Motor neuron (in vitro differentiated cells): ENCODE data around the gene GABRB2. TPM values are rescaled to one million over a fixed set of nuclear protein-coding genes. Genes with fewer than 3 reads are reported as not detected.
"Not testable (repeated sequence)": the region's sequence is repeated elsewhere in the genome, so short reads cannot be mapped to it uniquely, and the experiment has no call there.

ENCODE experiments used
- ATAC-seq, 8 experiments: fragments of 200-7000 bp; cut with Tn5 transposase; replicated peaks in 6 of 8; 2 replicates each; pipeline ENCODE4 v1.8.0; 2021; ENCODE audit warnings: mild to moderate bottlenecking in 8 of 8, moderate library complexity in 8 of 8
- H3K27ac ChIP-seq, 2 donors: fragments of 250-450 bp; sonication (Bioruptor Pico); 2 replicates each; pipeline ENCODE4 v1.9.0; 2021; ENCODE audit warnings: antibody characterized with exemption in 2 of 2, mild to moderate bottlenecking in 2 of 2, moderate library complexity in 1 of 2
- H3K4me1 ChIP-seq, 2 donors: fragments of 250-450 bp; sonication (Bioruptor Pico); replicated peaks in 1 of 2; 2 replicates each; pipeline ENCODE4 v1.6.1; 2021; ENCODE audit warnings: antibody characterized with exemption in 2 of 2, mild to moderate bottlenecking in 2 of 2, moderate library complexity in 1 of 2
- H3K4me3 ChIP-seq, 5 donors: fragments of 250-450 bp; sonication (Bioruptor Pico); 2 replicates each; pipeline ENCODE4 v1.9.0; 2021; ENCODE audit warnings: antibody characterized with exemption in 5 of 5, mild to moderate bottlenecking in 5 of 5, moderate library complexity in 4 of 5
- WGBS, 10 experiments: fragments of 450-650 bp; shearing (Covaris generic); methylation state at CpG; one replicate each; pipeline ENCODE4 v1.0.0; 2022; 5-methylcytosine and 5-hydroxymethylcytosine counted together
- in situ Hi-C, 9 experiments: fragments of 400-800 bp; cut with MboI; loops; one replicate each; pipeline ENCODE4 v1.15.0; 2021; ENCODE audit warnings: low sequenced_read_pairs in 9 of 9, low pct_unique_long_range_greater_than_20kb in 2 of 9; ENCODE audit not compliant: unreplicated experiment in 9 of 9
- total RNA-seq, 8 experiments: library from RNA; unstranded; fragments of 300-600 nt; gene quantifications; 2 replicates each; pipeline versions ENCODE4 v1.2.3 to v1.2.4, GENCODE V29; 2022

GABRB2 gene
- total RNA-seq, 8 experiments from 2014 or later = 0.97 to 17.4 (median 7.8) TPM

DNA sequence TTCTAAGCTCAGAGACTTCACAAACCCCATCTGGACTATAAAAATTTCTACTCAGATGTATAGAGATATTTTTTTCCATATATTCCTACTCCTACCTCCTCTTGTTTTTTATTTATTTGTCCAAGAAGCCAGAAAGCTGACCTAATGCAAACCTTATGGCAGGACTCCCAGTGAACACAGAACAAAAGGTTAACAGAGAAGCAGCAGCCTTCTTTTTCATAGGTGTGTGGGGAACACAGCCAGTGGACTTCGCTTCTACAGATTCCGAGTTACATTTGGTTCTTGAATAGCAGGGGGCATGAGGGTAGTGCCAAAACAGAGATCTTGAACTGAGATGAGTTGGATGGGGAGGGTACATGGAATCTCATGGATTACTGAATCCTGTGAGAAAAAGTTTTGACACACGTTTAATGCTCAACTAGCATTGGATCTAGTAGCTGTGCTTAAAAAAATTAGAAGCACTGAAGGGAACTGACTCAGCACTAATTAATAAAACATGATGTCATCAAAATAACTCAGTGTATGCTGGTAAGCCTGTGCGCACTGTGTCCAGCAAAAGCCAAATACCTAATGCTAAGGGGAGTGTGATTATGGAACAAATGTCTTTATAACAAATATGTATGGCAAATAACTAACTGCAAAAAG is 240.1 kb downstream of the GABRB2 start:
- Histone ChIP-seq H3K4me3 (no peak overlapping the region), H3K4me1 (peaks cover 3 to 8% of the 10 kb centered on the region in 2 donors), H3K27ac (no peak overlapping the region)
- ATAC-seq = peak in 6 of 8 experiments; percentile 25 to 88 (median 63)
- in situ Hi-C loops = no loop called here
- WGBS, 10 experiments = 0 to 100% (median 39%) methylated on average over 1 to 4 of the region's 4 CpGs; no CpG with 5 or more reads in 1 of the 10 experiments

DNA sequence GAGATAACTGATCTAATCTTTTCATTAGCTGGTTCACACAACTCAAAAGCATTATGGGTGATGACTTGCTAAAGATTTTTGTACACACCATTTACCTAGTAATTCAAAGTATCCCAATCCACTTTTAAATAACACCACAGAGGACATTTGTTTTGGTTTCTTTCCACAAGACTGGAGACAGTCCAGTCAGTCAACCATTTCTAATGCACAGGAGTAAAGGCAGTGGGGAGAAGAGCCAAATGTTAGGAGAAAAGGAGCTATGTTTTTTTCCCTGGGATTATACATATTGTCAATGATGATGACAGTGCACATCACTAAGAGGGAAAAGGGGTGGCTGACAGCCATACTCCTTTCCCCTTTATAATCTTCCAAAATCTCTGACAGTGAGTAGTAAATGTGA is 240.9 kb downstream of the GABRB2 start:
- no peak for ATAC-seq
- H3K4me3 ChIP-seq = no peak overlapping the region
- in situ Hi-C loops = no loop called here
- no peak overlapping the region for H3K27ac ChIP-seq
- H3K4me1 ChIP-seq = peaks cover 3 to 8% of the 10 kb centered on the region in 2 donors

DNA sequence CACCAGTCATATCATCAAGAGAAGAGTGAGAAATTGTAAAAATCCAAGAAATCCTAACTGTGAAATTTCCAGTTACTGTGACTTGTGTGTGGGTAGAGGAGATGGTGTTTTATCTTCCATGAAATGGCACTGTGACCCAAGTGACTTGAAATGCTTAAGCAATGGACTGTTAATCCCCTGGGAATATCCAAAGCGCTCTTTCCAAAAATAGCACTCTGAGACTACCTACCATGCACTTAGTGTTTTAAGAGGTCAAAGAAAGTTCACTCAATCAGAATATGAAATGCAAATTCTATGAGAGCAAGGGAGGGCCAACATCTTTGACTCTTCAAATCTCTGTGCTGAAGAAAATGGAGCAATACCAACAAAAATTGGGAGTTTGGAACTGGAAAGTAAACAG is 244.0 kb downstream of the GABRB2 start:
- ATAC-seq = peak in 7 of 8 experiments; percentile 52 to 92 (median 80)
- Histone ChIP-seq H3K4me1 (peaks cover 3 to 8% of the 10 kb centered on the region in 2 donors), H3K4me3 (no peak overlapping the region), H3K27ac (no peak overlapping the region)
- in situ Hi-C loops = no loop called here
- 0 to 100% (median 0%) methylated on average over 1 of the region's 1 CpG; no CpG with 5 or more reads in 5 of the 10 experiments for WGBS, 10 experiments

DNA sequence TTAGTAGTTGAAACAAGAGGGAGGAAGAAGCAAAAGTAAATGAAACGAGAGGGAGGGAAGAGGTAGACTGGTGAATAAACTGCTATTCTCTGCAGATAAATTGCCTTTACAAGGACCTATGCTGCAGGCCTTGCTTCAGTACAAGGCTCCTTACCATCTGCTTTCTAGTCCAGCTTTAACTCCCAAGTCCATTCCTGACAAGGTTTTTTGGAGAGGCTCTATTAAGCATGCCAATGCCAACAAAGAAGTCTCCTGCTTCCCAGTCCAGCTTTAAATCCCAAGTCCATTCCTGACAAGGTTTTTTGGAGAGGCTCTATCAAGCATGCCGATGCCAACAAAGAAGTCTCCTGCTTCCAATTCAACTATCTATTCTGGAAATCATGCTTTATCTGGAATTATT is 244.9 kb downstream of the GABRB2 start:
- WGBS, 10 experiments = 13 to 88% (median 47%) methylated on average over 1 to 2 of the region's 2 CpGs; no CpG with 5 or more reads in 3 of the 10 experiments
- Histone ChIP-seq H3K27ac (no peak overlapping the region), H3K4me1 (peaks cover 3 to 8% of the 10 kb centered on the region in 2 donors), H3K4me3 (no peak overlapping the region)
- ATAC-seq = no peak
- in situ Hi-C loops = no loop called here

DNA sequence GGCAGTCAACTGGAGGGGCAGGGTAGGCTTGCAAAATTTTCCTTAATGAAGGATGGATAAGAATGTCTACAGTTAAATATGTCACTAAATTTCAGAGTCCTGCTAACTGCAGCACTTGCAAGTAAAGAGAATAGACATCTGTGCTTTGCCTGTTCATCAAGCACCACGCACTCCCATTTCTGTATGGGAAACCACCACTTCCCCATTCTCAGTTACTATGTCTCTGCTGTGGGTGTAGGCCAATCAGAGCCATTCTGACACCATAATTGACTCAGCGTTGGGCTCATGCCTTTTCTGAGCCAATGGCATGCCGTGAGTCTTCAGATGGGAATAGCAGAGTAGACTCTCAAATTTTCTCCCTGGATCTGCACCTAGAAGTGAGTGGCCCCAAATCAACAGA is 247.5 kb downstream of the GABRB2 start:
- H3K4me3 ChIP-seq = no peak overlapping the region
- 15 to 100% (median 92%) methylated on average over 1 to 2 of the region's 3 CpGs; no CpG with 5 or more reads in 4 of the 10 experiments for WGBS, 10 experiments
- ATAC-seq = no peak
- in situ Hi-C loops = no loop called here
- no peak overlapping the region for H3K27ac ChIP-seq
- H3K4me1 ChIP-seq = peaks cover 3 to 8% of the 10 kb centered on the region in 2 donors

DNA sequence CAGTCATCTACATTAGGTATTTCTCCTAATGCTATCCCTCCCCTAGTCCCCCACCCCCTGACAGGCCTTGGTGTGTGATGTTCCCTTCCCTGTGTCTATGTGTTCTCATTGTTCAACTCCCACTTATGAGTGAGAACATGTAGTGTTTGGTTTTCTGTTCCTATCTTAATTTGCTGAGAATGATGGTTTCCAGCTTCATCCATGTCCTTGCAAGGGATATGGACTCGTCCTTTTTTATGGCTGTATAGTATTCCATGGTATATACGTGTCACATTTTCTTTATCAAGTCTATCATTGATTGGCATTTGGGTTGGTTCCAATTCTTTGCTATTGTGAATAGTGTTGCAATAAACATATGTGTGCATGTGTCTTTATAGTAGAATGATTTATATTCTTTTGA is 249.1 kb downstream of the GABRB2 start:
- H3K27ac ChIP-seq, H3K4me1 ChIP-seq, ATAC-seq, H3K4me3 ChIP-seq, in situ Hi-C loops: not testable (repeated sequence)
- WGBS, 10 experiments = 60 to 100% (median 70%) methylated on average over 1 to 2 of the region's 2 CpGs; no CpG with 5 or more reads in 4 of the 10 experiments

DNA sequence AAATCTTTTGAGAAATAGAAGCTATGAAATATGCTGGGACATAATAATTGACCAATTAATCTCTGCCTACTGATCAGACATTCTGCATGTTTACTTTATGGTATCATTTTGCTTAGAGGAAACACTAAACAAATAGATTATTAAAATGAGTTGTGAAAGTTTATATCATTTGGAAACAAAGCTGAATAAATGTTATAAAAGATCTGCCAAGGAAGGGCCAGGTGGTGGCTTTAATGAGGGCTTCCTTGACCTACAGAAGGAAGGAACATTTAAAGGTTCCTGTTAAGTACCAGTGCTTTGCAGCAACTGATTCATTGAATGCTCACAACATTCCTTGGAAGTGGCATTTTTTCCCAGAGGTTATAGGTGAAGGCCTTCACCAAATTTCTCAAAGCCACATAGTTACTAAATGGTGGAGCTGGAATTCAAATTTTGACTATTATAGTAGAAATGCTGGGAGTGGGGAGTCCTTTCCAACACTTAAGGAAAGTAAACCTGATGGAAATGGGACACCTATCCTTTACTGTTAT is 250.7 kb downstream of the GABRB2 start:
- no peak overlapping the region for H3K4me3 ChIP-seq
- H3K27ac ChIP-seq = no peak overlapping the region
- H3K4me1 ChIP-seq = no peaks in the 10 kb centered on the region
- in situ Hi-C loops = no loop called here
- ATAC-seq = no peak

DNA sequence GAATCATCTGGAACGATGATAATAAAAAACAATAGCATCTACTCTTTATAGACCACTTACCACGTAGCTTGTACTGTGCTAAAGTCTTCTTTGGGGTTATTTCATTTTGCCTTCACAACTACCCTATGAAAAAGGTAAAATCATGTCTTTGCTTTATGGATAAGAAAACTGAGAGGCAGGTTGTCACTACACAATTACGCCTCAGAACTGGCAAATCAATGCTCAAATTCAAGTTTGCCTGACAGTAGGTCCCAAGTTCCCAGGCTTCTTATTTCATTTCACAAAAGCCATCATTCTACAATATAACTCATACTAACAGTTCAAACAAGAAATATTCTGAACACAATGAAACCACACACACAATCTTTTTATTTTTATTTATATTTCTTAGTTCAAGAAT is 258.5 kb downstream of the GABRB2 start:
- no peak for ATAC-seq
- WGBS, 10 experiments = 32 to 100% (median 83%) methylated on average over 1 to 3 of the region's 3 CpGs
- Histone ChIP-seq H3K4me1 (no peaks in the 10 kb centered on the region), H3K4me3 (no peak overlapping the region), H3K27ac (no peak overlapping the region)
- in situ Hi-C loops = no loop called here

DNA sequence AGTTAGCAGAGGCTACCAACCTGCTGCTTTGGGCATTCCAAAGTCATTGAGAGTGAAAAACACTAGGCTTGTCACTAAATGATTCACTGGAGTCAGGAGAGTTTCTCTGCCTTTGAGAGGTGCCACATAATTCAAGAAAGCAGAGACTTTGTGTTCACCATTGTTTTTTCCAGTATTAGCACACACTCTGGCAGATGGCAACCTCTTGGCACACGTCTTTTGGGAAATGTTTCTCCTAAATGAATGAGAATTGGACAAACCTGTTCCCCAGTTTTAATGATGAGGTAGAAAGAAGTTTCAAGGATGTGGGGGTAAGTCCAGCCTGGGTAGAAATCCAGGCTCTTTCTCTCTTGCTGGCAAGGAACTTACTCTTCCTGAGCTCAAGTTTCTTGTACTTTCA is 259.1 kb downstream of the GABRB2 start:
- H3K4me1 ChIP-seq = no peaks in the 10 kb centered on the region
- no peak for ATAC-seq
- WGBS, 10 experiments = 60 to 89% methylated on average over 1 of the region's 1 CpG; no CpG with 5 or more reads in 8 of the 10 experiments
- no peak overlapping the region for H3K27ac ChIP-seq
- in situ Hi-C loops = no loop called here
- H3K4me3 ChIP-seq = no peak overlapping the region

DNA sequence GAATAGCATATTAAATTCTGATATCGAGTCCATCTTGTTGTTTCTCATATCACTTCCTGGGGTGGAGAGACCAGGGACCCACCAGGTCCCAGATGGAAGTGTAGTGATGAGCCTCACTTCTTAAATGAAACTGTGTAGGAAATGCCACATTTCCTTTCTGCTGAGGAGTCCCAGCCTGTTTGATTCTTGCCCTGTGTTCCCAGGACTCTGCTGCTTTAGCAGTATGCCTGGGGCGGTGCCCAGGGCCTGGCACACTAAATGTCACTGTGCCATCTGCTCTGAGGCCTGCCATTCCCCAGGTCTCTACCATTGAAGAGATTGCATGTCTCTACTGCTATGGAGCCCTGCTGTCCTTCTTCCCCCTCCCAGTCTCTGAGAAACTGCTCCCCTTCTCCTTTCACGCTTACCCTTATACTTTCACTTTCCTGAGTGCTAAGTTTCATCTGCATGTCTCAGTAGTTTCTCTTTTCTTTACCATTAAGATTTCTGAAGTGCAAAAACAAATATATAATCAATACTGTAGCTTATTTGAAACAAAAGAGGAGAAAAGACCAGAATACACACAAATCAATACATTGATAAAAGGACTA is 260.4 kb downstream of the GABRB2 start:
- no peak overlapping the region for H3K27ac ChIP-seq
- WGBS, 10 experiments = 0 to 100% (median 84%) methylated on average over 1 to 3 of the region's 3 CpGs; no CpG with 5 or more reads in 2 of the 10 experiments
- ATAC-seq = no peak

DNA sequence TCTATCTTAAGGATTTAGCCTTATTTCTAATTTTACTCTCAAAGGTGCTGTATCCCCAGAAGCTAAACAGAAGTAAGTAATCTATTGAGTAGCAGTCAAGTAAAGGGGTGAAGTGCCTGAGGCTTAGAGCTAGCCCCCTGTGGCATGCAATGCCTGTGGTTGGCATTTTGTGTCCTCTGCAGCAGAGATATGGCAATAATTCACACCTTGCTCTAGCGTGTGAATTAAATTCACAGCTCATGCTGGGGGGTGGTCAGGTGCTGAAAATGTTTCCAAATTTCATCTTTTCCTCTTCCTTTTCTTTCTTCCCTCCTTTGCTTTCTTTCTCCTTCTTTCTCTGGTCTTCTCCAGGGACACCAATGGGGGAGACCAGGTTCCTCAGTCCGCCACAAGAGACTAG is 262.1 kb downstream of the GABRB2 start:
- in situ Hi-C loops = no loop called here
- H3K4me3 ChIP-seq = no peak overlapping the region
- H3K4me1 ChIP-seq = no peaks in the 10 kb centered on the region
- no peak overlapping the region for H3K27ac ChIP-seq
- WGBS, 10 experiments = 40 to 100% (median 83%) methylated on average over 1 to 2 of the region's 2 CpGs; no CpG with 5 or more reads in 2 of the 10 experiments
- no peak for ATAC-seq

More for the DNA sequence above, 260.4 kb downstream of the GABRB2 start:
- Histone ChIP-seq H3K4me3 (no peak overlapping the region), H3K4me1 (no peaks in the 10 kb centered on the region)
- in situ Hi-C loops = no loop called here

DNA sequence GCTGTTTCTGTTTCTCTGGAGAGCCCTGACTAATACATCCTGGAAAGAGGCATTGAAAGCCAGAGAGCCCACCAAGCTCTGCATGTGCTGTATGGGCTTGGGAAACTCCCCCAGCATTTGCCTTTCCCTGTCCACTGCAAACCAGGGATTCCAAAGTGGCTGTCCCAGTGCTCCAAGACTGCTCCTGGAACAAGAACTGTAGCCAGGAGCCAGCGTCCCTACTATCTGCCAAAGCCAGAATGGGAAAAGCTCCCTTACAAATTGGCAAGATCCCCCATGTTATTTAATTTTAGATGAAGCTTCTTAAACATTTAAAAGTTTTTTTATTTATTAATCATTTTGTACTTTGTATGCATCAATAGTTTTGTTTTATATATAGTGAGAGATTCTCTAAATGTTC is 263.2 kb downstream of the GABRB2 start:
- Histone ChIP-seq H3K4me1 (no peaks in the 10 kb centered on the region), H3K27ac (no peak overlapping the region), H3K4me3 (no peak overlapping the region)
- in situ Hi-C loops = no loop called here
- 17 to 80% (median 60%) methylated on average over 1 of the region's 1 CpG; no CpG with 5 or more reads in 3 of the 10 experiments for WGBS, 10 experiments
- no peak for ATAC-seq

DNA sequence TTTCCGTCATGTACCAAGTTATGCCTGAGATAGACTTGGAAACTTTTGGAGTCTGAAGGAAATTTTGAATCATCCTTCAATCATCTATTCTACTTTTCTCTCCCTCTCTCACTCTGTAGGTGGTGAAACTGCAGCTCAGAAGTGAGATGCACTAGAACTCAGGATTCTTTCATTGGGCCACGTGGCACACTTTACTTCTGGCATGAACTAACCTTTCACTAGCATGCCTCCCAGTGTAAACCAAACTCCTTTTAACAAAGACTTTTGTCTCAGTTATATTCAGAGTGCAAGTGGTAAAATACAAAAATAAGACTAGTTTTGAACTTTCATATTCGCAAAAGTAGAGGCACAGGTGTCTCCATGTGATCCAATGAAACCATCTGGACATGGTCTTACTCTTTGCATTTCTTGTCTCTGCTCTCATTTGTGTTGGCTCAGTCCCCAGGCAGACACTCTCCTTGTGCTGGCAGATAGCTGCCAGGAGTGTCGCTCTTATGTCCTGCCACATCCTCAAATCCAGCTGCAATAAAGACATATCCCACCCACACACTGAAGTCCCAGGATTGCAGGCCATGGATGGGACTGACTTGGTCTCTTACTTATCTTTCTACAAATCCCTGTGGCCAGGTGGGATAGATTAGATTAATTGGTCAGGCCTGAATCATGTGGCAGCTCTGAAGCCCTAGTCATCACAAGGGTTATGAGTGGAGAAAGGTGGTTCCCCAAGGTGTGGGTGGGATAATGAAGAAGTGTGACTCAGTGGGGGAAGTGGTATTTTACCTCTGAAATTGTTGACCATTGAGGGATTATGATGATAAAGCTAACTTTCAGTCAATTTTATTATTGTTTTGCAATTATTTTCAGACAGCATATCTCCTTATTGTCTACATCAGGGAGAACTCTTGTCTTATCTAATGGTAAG is 267.5 kb downstream of the GABRB2 start:
- in situ Hi-C loops = no loop called here
- no peak for ATAC-seq
- WGBS, 10 experiments = 40 to 100% (median 87%) methylated on average over 1 to 4 of the region's 4 CpGs; no CpG with 5 or more reads in 1 of the 10 experiments
- Histone ChIP-seq H3K4me3 (no peak overlapping the region), H3K27ac (no peak overlapping the region), H3K4me1 (no peaks in the 10 kb centered on the region)
